EL (cell line): ENCODE data around the gene PIGR.

Experiments
- DNase-seq: peaks from one replicate; pipeline ENCODE4 v3.0.0-alpha.2; 2016

PIGR gene, protein sequence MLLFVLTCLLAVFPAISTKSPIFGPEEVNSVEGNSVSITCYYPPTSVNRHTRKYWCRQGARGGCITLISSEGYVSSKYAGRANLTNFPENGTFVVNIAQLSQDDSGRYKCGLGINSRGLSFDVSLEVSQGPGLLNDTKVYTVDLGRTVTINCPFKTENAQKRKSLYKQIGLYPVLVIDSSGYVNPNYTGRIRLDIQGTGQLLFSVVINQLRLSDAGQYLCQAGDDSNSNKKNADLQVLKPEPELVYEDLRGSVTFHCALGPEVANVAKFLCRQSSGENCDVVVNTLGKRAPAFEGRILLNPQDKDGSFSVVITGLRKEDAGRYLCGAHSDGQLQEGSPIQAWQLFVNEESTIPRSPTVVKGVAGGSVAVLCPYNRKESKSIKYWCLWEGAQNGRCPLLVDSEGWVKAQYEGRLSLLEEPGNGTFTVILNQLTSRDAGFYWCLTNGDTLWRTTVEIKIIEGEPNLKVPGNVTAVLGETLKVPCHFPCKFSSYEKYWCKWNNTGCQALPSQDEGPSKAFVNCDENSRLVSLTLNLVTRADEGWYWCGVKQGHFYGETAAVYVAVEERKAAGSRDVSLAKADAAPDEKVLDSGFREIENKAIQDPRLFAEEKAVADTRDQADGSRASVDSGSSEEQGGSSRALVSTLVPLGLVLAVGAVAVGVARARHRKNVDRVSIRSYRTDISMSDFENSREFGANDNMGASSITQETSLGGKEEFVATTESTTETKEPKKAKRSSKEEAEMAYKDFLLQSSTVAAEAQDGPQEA

DNA sequence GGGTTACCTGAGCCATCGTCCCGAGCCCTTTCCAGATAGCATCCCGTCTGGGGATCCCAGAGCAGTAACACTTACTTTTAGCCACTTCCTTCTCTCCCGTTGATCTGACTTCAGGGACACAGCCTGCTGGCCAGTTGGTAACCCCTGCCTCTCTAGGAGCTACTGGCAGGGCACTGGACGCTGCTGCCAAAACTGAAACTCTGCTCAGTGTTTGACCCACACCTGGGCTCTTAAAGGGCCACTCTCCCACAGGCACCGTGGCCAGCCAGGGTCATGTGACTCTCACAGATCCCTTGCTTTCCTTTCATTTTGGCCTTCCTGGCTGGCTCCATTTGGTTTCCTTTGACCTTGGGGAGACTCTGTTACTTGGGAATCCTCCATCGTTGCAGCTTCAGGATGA is at the start of gene PIGR:
Gene PIGR, minus strand, starts transcription at position 206 of the 400 bp plus-strand sequence. CDS start 5,935 bp downstream, outside the sequence.
- no peak for DNase-seq

DNA sequence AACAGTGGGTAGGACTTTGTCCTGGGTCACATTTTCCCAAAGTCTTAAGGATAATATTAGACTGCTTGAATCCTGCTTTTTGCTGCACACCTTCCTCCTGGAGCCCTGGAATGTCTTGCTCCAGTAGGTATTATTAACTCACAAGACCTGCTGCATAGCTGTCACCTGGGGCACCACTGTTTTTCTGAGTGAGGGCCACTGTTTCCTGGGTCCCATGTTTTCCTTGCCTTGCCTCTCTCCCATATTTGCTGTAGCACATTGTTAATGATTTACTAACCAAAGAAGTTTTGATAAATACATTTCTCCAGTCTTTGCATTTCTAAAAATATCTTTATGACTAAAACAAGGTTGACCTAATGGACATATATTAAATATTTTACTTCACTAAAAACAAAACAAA is 46.5 kb upstream of the PIGR start:
- no peak for DNase-seq

DNA sequence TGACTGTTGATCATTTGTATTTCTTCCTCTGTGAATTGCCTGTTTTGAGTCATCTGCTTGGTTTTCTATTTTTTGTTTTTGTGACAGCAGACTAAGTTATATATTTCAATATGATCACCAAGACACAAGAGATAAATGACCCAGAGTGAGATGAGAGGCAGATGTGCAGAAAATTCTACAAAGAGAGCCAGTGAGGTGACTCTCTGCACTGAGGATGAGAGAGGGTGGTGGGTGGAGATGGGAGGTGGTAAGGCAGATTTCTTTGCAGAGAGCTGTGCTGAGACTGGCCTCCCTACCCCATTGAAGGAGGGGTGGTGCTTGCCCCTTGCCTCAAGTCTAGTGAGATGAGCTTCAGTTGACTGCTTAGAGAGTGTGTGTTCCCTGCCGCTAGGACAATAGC is 41.6 kb upstream of the PIGR start:
- no peak for DNase-seq

DNA sequence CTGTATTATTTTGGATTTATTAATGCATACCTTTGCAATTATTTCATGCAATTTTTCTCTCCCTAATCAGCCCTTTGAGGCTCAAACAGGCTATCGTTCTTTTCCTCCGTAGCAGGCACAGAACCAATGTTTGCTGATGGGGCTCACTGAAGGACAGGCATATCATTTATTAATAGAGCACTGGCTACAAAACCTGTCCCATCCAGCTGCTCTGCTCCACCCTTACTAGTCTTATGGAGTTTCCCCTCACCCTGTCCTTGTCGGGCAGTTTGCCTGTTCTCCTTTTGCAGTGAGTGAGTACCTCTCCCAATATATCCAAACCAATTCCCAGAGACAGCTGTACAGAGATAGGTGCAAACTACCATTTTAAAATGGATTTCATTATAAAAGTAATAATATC is 40.6 kb upstream of the PIGR start:
- no peak for DNase-seq

DNA sequence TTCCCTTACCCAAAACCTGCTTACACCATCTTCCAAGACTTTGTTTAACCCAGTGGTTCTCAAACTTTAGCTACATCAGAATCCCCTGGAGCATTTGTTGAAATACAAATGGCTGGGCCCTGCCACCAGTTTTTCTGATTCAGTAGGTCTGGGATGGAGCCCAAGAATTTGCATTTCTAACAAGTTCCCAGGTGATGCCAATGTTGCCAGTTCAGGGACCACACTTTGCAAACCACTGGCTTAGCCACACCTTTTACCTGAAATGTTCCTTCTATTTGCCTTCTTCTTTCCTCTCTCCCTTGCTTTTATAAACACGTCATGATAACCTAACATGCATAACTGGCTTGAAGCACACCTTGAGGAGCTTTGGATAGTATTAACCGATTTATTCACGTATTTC is 40.1 kb upstream of the PIGR start:
- no peak for DNase-seq

DNA sequence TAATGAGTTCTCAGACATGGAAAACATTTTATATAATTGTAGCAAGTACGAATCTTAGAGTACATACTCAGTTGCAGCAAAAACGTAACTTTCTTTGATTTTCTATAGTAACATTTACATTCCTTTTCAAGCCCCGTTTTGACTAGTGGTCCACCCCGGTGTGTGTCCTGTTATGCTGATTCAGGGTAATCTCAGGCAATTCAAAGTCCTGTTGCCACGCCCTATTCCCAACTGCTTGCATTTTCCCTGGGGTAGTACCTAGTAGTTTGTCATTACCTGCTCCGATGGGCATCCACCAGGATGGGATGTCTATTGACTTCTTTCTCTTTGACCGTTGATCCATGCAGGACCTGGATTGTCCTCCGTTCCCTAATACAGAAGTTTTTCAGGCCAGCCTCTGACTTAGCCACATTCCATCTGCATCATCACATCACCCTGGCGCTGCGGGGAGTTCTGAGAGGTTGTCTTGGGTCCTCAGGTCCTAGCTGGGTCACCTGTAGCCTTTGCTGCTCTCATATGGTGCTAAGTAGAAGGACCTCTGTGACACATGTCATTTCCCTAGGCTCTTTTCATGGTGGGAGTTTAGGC is 39.0 kb upstream of the PIGR start:
- DNase-seq = no peak

DNA sequence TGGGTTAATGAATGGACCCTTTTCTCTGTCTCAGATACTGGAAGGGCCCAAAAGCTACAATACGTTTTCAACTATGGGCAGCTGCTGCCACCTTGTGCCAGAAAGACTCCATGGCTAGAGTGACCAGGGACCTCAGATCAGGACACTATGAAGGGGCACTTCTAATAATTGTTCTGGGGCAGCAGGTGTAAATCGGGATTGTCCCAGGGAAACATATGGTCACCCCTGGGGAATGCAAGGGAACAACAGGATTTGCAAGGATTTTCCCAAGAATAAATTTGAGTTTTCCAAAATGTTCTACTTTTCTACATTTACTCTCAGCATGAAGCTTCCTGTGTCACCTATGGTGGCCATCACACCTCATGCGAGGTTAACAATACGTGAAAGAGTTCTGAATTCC is 36.0 kb upstream of the PIGR start:
- peak; percentile 52 for DNase-seq

DNA sequence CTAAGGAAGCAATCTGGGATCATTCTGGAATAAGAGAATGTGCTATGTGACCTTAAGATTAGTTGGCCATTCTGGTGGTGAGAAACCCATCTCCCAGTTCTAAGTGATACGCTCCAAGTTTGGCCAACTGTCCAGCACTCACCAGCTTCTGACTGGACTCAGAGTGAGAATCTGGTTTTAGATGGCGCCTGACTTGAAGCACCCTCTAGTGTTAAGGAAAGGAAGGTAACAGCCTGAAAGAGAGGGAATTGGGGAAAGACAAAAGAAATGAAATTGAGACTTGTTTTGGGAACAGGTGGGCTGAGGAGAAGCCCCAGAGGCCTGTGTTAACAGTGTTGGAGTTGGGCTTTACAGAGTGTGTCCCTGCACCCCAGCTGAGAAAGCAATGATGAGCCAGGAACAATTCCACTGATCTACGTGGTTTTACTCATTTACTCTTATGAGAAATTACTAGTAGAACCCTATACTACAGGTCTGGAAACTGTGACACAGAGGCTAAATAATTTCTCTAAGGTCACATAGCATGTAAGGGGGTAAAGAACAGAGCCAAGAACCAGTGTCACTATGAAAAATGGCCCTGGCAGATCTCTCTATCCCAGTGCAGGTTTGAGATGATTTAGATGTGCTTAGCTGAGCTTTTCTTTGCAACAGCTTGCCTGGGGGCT is 33.2 kb upstream of the PIGR start:
- DNase-seq = peak; percentile 15

DNA sequence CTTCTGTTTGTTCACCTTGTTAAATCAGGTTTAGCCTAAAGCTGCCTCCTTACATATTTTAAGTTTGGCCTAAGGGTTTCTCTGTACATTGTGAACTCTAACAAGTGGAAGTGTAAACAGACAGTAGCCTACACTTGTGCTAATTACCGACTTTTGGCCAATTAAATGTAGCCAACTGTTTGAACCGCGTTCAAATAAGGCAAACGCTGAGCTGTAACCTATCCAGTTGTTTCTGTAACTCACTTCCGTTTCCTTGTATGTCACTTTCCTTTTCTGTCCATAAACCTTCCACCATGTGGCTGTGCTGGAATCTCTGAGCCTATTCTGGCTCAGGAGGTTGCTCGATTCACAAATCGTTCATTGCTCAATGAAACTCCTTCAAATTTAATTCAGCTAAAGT is 32.0 kb upstream of the PIGR start:
- no peak for DNase-seq

DNA sequence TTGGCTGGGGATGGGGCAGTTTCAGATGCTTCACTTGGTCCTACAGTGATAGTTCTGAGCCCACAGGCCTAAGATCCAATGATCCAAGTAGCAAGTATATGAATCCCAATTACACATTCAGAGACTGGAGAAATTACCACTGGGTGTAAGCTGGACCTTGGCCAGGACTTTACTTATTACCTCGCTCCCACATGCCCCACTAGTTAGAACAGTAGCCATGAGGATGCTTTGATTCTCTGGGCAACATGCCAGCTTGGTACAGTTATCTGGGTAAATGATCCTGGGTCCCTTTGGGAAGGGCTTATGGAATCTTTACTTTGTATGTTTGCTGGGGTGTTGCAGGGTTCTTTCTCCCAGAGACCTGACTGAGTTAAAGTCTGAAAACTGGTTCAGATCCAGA is 29.0 kb upstream of the PIGR start:
- DNase-seq = no peak

DNA sequence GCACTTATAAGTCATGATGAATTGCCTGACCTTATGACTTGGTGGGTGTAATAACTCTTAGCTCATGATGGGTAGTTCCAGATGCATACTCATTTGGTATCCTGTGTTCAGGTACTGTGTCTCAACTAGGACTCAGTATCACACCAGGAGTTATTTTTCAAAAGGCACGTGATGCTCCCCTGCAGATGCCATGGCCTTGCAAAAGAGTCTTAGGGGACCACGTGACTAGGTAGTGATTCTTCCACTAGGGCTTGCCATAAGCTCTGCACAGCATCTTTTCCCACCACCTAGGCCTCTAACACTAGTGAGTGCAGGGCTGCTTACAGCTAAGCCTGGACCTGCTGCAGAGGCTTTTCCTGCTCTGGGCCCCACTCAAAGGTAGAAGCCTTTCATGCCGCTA is 27.9 kb upstream of the PIGR start:
- no peak for DNase-seq

DNA sequence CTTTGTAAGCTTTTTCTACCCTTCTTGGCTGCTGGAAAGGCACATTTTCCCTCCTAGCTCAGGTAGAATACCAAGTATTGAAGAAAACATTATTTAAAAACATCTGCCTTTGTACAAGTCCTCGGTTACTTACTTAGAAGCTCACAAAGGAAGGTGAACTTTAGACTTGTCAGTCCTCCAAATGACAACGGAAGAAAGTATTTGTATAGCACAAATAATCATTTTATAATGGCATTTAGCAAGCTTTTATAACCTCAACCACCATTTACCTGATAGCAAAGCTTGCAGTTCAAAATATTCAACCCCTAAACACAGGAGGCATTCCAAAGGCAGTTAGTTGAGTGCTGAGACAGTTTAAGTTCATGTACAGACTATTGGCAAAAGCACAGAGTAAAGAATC is 26.5 kb upstream of the PIGR start:
- DNase-seq = no peak

DNA sequence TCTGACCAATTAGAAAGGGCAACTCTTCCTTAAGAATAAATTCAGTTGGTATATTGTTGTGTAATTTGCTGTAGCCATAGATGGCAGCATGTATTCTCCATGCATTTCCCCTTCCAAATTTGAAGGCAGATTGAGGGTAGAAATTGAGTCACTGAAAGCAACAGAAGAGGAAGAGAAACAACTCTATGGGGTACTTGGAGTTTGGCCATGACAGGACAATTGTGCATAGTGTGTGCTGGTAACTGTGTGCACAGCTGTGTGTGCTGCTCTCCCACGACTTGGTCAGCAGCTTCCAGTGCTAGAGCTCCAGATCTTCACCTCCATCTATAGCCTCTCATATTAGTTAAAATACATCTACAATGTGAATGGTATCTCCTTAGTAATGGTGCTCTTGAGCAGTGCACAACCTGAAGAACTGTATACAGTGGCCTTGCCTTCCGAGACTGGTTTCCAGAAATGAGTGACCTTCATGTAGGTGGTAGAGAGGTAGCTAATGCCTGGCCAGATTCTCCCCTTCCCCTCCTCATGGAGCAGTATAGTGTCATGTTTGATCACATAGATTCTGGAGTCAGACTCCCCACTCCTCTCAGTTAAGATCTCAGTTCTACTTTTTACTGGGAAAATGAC is 24.9 kb upstream of the PIGR start:
- DNase-seq = no peak

DNA sequence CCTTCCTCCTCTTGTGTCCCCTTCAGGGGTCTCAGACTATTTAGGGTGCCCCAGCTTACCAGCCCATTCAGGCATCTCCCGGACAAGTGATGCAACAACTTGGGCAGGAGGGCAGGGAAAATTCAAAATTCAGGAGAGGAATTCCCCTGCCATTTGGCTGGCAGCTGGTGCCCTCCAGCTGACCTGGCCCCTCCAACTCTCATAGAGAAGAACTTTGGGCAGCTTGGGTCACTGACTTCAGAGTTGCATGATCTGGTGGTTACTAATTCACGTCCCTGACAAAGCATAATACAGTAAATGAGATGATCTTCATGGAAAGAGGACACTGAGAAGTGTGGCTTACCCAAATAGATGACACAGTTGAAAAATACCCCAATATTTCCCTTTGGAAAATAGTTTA is 24.2 kb upstream of the PIGR start, which contains the start of gene FCAMR:
Gene FCAMR, minus strand, starts transcription at position 15 of the 400 bp plus-strand sequence. CDS start 335 bp downstream, outside the sequence.
- no peak for DNase-seq

DNA sequence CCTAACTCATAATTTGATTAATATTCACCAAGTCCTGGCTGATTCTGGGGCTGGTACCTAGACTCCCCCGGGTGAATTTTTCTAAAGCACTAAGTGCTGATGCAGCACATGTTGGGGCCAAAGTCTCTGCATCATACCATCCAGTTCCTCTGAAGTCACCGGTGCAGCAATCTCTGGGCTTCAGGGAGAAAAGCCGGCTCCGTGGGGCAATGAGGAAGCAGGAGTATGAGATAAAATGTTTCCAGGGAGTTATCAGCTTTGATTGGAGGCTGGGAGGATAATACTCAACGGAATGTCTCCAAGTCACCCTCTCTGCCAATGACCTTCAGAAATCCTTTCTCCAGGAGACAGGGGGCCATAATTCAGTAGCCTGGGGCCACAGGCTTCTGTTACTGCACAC is 22.8 kb upstream of the PIGR start:
- DNase-seq = no peak

DNA sequence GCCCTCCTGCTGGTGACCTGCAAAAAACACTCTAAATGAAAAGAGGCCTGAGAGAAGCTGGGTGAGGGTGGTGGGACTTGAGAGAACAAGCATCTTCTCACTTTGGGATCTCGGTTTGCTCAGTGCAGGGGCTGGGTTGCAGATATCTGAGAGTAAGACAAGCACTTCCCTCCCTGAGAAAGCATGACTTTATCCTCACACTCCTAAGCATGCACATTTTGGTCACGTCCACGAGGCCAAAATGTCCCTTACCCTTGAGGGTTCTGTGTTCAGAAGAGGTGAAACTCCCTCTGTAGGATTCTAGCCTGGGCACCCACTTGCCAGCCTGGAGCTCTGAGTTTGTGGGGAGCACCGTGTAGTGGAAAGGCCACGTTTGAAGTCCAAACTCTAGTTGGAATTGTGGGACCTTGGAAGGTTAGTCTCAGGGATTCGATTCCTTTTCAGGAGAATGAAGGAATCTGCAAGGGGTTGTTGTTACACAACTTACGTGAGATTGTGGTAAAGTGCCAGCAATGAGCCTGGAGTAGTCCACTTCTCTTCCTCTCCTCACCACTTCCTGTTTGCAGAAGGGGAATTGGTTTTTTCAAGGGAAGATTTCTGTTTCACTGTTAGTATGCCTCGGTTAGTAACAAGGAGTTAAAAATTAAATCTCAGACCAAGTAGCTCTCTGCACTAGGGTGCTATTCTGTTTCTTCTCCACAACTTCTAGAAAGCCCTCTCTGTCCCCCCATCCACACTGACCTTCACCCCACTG is 21.0 kb upstream of the PIGR start:
- DNase-seq = peak; percentile 30

DNA sequence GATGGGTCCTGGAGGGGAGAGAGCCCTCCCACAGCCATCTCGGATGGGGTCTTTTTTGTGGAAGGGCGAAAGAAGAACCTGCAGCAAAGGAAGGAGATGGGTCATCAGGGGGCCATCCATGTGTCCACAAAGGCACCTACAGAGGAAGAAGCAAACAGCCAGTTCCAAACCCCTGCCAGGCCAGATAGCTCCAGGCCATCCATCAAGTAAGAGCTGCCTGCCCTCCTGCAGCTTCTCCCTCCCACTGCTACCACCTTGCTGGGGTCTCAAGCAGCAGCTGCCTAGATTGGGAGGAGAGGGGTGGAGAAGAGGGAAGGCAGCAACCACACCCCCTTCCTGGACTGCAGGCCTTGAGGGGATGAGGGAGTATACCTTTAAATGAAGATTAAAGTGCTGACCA is 19.5 kb upstream of the PIGR start:
- no peak for DNase-seq

DNA sequence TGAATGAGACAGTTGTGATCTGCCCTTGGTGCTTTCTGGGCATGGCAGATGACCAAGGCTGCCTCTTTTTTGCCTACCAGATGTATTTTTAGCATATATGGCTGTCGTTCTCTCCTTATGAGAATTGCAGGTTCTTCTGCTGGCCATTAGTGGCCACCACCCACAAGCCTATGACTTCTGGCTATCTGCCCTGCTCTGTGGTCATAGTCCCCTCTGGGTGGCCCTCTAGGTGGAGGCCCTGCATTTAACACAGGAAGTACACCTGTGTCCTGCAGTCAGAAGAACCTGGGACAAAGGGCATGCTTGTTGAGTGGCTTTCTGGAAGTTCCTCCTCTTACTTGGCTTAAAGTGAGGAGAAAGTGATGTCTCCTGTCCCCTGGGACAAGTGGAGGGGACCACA is 17.5 kb upstream of the PIGR start:
- DNase-seq = no peak

DNA sequence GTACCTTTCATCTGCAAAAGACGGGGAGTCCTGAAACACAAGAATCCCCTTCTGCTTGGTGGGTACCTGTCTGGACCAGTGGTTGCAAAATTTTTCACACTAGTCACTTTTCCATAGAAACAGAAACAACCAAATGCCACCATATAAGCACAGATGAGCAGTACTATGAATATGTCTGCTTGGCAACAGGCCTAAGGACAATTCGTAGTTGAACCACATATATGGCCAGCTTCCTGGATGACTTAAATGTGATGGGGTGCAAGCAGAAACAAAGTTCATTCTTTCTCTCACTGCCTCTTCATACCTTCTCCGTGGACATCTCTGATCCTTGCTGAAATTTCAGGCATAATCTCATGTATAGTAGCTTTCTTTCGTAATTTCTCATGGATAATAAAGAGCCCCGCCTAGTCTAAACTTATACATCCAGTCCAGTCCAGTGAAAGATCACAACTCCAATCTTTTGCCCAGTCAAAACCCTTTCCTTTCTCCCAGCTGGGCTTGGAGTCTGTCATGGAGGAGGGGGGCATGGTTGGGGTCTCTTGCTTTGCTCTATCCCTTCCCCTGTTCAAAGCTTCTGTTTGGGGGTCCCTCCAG is 16.9 kb upstream of the PIGR start:
- no peak for DNase-seq

DNA sequence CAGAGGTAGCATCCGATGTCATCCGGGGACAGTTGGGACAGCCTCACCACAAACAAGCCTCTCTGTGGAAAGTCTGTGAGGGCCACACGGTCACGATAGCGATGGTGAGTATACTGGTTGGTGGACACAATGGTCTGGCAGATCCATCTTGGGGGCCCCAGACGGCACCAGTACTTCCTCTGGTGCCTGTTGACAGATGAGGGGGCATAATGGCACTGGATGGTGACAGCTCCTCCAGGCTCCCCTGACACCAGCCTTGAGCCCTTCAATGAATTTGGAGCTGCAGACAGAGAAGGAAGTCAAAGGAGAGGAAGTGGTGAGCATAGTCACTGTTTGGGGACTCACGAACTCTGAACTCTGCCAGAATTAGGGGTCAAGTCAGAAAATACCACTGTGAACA is 16.0 kb upstream of the PIGR start:
- no peak for DNase-seq

DNA sequence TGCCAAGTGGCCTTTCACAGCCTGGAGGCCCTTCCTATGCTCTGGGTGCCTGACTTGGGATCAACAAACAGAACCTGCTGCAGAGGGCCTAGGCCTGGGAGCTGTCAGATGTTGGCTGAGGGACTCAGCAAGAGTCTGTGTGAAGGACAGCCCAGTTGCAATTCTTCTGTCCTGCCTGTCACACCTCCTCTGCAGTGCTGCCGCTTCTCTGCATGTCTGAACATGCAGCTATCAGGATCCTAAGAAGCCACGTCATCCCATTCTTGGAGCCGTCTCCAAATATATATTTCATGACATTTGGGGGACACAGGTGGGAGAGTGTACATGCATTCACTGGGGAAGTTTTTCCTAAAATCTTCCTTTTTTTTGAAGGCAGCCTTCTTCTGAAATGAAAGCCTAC is 15.4 kb upstream of the PIGR start:
- DNase-seq = no peak
